HepG2 (cell line): ENCODE measurements around the gene SLC41A3. TPM values are rescaled to one million over a fixed set of nuclear protein-coding genes. Genes with fewer than 3 reads are reported as not detected.

Experiments used
- ARNT2 ChIP-seq: sonication (generic); formaldehyde crosslinking; IDR thresholded peaks from 2 replicates; pipeline ENCODE4 v1.8.0; 2022; ENCODE audit warnings: mild to moderate bottlenecking, low read depth, missing genetic modification reagents, moderate library complexity
- CHCHD3 ChIP-seq: sonication (generic); formaldehyde crosslinking; IDR thresholded peaks from 2 replicates; pipeline ENCODE4 v1.8.0; 2022; ENCODE audit warnings: mild to moderate bottlenecking, missing genetic modification reagents, moderate library complexity
- HIC2 ChIP-seq: sonication (generic); formaldehyde crosslinking; IDR thresholded peaks from 2 replicates; pipeline ENCODE4 v1.9.0; 2022; ENCODE audit warnings: low read depth, missing genetic modification reagents
- HNF4G ChIP-seq, 2 experiments: sonication (generic) in 1 of 2; formaldehyde crosslinking in 1 of 2; IDR thresholded peaks; 2 replicates each; pipeline versions ENCODE4 v1.4.0 to v1.6.1; 2011 to 2020; ENCODE audit warnings: borderline replicate concordance in 2 of 2, low read depth in 2 of 2, mild to moderate bottlenecking in 2 of 2, low read length in 1 of 2, missing genetic modification reagents in 1 of 2, moderate library complexity in 1 of 2
- KDM1A ChIP-seq: IDR thresholded peaks from 2 replicates; pipeline ENCODE4 v1.6.1; 2016; ENCODE audit warnings: missing compliant biosample characterization
- NFYB ChIP-seq: sonication (generic); formaldehyde crosslinking; IDR thresholded peaks from 2 replicates; pipeline ENCODE4 v1.4.0; 2020; ENCODE audit warnings: missing genetic modification reagents
- RARG ChIP-seq: sonication (generic); formaldehyde crosslinking; IDR thresholded peaks from 2 replicates; pipeline ENCODE4 v1.4.0; 2020; ENCODE audit warnings: low read depth, mild to moderate bottlenecking, missing genetic modification reagents
- TBP ChIP-seq: sonication (generic); formaldehyde crosslinking; IDR thresholded peaks from 2 replicates; pipeline ENCODE4 v1.5.0; 2020; ENCODE audit warnings: missing genetic modification reagents
- ZNF207 ChIP-seq: fragments of 450-650 bp; IDR thresholded peaks from 2 replicates; pipeline ENCODE4 v1.6.1; 2016; ENCODE audit warnings: antibody characterized with exemption, borderline replicate concordance
- ZNF331 ChIP-seq: sonication (generic); formaldehyde crosslinking; IDR thresholded peaks from 2 replicates; pipeline ENCODE4 v1.4.0; 2020; ENCODE audit warnings: missing genetic modification reagents
- ZNF333 ChIP-seq: sonication (generic); formaldehyde crosslinking; IDR thresholded peaks from 2 replicates; pipeline ENCODE4 v1.4.0; 2020; ENCODE audit warnings: mild to moderate bottlenecking, missing genetic modification reagents, borderline replicate concordance
- ZNF337 ChIP-seq: sonication (generic); formaldehyde crosslinking; IDR thresholded peaks from 2 replicates; pipeline ENCODE4 v1.5.1; 2020; ENCODE audit warnings: missing genetic modification reagents, low read depth, mild to moderate bottlenecking, borderline replicate concordance
- ZNF362 ChIP-seq: sonication (generic); formaldehyde crosslinking; IDR thresholded peaks from 2 replicates; pipeline ENCODE4 v1.4.0; 2020; ENCODE audit warnings: missing genetic modification reagents, mild to moderate bottlenecking, borderline replicate concordance
- ZNF770 ChIP-seq: sonication (generic); formaldehyde crosslinking; IDR thresholded peaks from 2 replicates; pipeline ENCODE4 v1.5.0; 2020; ENCODE audit warnings: mild to moderate bottlenecking, missing genetic modification reagents
- polyA plus RNA-seq, 8 experiments: library from polyadenylated mRNA; depleted of rRNA in 3 of 8; stranded (reverse) in 7 of 8; unstranded in 1 of 8; fragments of >200 nt; fragmentation: Illumina TruSeq in 4 of 8; extraction: Trizol in 4 of 8; gene quantifications; 2 replicates each; pipeline versions ENCODE4 v1.2.1 to v1.2.3, GENCODE V29; 2011 to 2016; ENCODE audit warnings: low read depth in 4 of 8, missing spikeins in 1 of 8, mixed read lengths in 1 of 8; ENCODE audit not compliant: insufficient read depth in 1 of 8
- total RNA-seq, 5 experiments: library from RNA; depleted of rRNA; stranded (reverse); fragments of >200 nt; fragmentation: Illumina TruSeq; extraction: Trizol; gene quantifications; 2 replicates each; pipeline ENCODE4 v1.2.3, GENCODE V29; 2016; ENCODE audit warnings: low read depth in 1 of 5
- TF ChIP-seq, protein P1 (sequence below): sonication (generic); formaldehyde crosslinking; IDR thresholded peaks from 2 replicates; pipeline ENCODE4 v1.5.0; 2020; ENCODE audit warnings: mild to moderate bottlenecking, missing genetic modification reagents, borderline replicate concordance

The SLC41A3 gene
- total and polyA plus RNA-seq, 2 of the 13 experiments (the other 11 are each of a cell fraction or from before 2014, with no cell fraction given) = 26.0 to 71.1 TPM

GRCh38 chr3:125990253-125990970 lies 93.5 kb downstream of the SLC41A3 start (continued):
- no peak for TF ChIP-seq ZNF770 (CRISPR knock-in tag)
- no peak for TF ChIP-seq HNF4G (IDR thresholded peaks at IDR 0.05; ENCODE audit: borderline replicate concordance, low read depth, low read length)
- no peak for TF ChIP-seq HNF4G (CRISPR knock-in tag; IDR thresholded peaks at IDR 0.05; ENCODE audit: borderline replicate concordance, low read depth)
- TF ChIP-seq ZNF362 = no peak
- TF ChIP-seq ZNF207 = no peak
- TF ChIP-seq CHCHD3 (CRISPR knock-in tag) = no peak
- TF ChIP-seq ARNT2 (CRISPR knock-in tag) = peak; percentile 65
- no peak for TF ChIP-seq RARG (CRISPR knock-in tag)
- TF ChIP-seq, protein P1, sequence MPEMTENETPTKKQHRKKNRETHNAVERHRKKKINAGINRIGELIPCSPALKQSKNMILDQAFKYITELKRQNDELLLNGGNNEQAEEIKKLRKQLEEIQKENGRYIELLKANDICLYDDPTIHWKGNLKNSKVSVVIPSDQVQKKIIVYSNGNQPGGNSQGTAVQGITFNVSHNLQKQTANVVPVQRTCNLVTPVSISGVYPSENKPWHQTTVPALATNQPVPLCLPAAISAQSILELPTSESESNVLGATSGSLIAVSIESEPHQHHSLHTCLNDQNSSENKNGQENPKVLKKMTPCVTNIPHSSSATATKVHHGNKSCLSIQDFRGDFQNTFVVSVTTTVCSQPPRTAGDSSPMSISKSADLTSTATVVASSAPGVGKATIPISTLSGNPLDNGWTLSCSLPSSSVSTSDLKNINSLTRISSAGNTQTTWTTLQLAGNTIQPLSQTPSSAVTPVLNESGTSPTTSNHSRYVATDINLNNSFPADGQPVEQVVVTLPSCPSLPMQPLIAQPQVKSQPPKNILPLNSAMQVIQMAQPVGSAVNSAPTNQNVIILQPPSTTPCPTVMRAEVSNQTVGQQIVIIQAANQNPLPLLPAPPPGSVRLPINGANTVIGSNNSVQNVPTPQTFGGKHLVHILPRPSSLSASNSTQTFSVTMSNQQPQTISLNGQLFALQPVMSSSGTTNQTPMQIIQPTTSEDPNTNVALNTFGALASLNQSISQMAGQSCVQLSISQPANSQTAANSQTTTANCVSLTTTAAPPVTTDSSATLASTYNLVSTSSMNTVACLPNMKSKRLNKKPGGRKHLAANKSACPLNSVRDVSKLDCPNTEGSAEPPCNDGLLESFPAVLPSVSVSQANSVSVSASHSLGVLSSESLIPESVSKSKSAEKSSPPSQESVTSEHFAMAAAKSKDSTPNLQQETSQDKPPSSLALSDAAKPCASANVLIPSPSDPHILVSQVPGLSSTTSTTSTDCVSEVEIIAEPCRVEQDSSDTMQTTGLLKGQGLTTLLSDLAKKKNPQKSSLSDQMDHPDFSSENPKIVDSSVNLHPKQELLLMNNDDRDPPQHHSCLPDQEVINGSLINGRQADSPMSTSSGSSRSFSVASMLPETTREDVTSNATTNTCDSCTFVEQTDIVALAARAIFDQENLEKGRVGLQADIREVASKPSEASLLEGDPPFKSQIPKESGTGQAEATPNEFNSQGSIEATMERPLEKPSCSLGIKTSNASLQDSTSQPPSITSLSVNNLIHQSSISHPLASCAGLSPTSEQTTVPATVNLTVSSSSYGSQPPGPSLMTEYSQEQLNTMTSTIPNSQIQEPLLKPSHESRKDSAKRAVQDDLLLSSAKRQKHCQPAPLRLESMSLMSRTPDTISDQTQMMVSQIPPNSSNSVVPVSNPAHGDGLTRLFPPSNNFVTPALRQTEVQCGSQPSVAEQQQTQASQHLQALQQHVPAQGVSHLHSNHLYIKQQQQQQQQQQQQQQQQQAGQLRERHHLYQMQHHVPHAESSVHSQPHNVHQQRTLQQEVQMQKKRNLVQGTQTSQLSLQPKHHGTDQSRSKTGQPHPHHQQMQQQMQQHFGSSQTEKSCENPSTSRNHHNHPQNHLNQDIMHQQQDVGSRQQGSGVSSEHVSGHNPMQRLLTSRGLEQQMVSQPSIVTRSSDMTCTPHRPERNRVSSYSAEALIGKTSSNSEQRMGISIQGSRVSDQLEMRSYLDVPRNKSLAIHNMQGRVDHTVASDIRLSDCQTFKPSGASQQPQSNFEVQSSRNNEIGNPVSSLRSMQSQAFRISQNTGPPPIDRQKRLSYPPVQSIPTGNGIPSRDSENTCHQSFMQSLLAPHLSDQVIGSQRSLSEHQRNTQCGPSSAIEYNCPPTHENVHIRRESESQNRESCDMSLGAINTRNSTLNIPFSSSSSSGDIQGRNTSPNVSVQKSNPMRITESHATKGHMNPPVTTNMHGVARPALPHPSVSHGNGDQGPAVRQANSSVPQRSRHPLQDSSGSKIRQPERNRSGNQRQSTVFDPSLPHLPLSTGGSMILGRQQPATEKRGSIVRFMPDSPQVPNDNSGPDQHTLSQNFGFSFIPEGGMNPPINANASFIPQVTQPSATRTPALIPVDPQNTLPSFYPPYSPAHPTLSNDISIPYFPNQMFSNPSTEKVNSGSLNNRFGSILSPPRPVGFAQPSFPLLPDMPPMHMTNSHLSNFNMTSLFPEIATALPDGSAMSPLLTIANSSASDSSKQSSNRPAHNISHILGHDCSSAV (CRISPR knock-in tag) = no peak
- TF ChIP-seq ZNF331 (CRISPR knock-in tag) = no peak
- no peak for TF ChIP-seq ZNF337 (CRISPR knock-in tag)
- TF ChIP-seq KDM1A (CRISPR knock-in tag) = no peak
- TF ChIP-seq NFYB (CRISPR knock-in tag) = no peak
- no peak for TF ChIP-seq HIC2 (CRISPR knock-in tag)
- TF ChIP-seq TBP (CRISPR knock-in tag) = no peak
- TF ChIP-seq ZNF333 (CRISPR knock-in tag) = no peak
